Natural killer cell (primary cell): Measurements from ENCODE around the gene ATP1B1. TPM values are rescaled to one million over a fixed set of nuclear protein-coding genes. Genes with fewer than 3 reads are reported as not detected.

ENCODE experiments used
- ATAC-seq, 3 donors: fragments of 150-1000 bp in 2 of 3; fragments of 200-7000 bp in 1 of 3; cut with Tn5 transposase; 1 replicate in 1 of 3; 2 replicates in 2 of 3; pipeline ENCODE4 v1.10.0; 2021; ENCODE audit warnings: mild to moderate bottlenecking in 2 of 3, moderate library complexity in 2 of 3
- DNase-seq, 2 donors: peaks; one replicate each; pipeline versions ENCODE4 v3.0.0 to v3.0.0-alpha.2; 2013 to 2021; ENCODE audit warnings: mixed read lengths in 1 of 2
- H3K27ac ChIP-seq: one replicate; pipeline ENCODE4 v1.5.1; 2013; ENCODE audit warnings: mild to moderate bottlenecking, low read length
- H3K27me3 ChIP-seq: one replicate; pipeline ENCODE4 v1.6.1; 2013; ENCODE audit warnings: low read length; ENCODE audit not compliant: control insufficient read depth, insufficient read depth
- H3K36me3 ChIP-seq: one replicate; pipeline ENCODE4 v1.6.1; 2013; ENCODE audit warnings: low read length; ENCODE audit not compliant: control insufficient read depth, insufficient read depth
- H3K4me1 ChIP-seq: one replicate; pipeline ENCODE4 v1.6.1; 2013; ENCODE audit warnings: low read length; ENCODE audit not compliant: control insufficient read depth, insufficient read depth
- H3K4me3 ChIP-seq: one replicate; pipeline ENCODE4 v1.5.1; 2013; ENCODE audit warnings: low read length
- H3K9me3 ChIP-seq: one replicate; pipeline ENCODE4 v1.6.1; 2013; ENCODE audit warnings: low read length; ENCODE audit not compliant: control insufficient read depth, insufficient read depth
- H3K27ac Mint-ChIP-seq, 2 donors: one replicate each; pipeline ENCODE4 v1.8.0; 2022; ENCODE audit warnings: mild to moderate bottlenecking in 2 of 2, mixed read lengths in 2 of 2, moderate library complexity in 1 of 2
- H3K27me3 Mint-ChIP-seq, 2 donors: one replicate each; pipeline ENCODE4 v1.8.0; 2022; ENCODE audit warnings: low read depth in 2 of 2, mixed read lengths in 2 of 2
- H3K36me3 Mint-ChIP-seq: one replicate; pipeline ENCODE4 v1.8.0; 2022; ENCODE audit warnings: mixed read lengths
- H3K4me1 Mint-ChIP-seq, 2 donors: one replicate each; pipeline ENCODE4 v1.8.0; 2022; ENCODE audit warnings: mixed read lengths in 2 of 2
- H3K4me3 Mint-ChIP-seq: one replicate; pipeline ENCODE4 v1.8.0; 2022; ENCODE audit warnings: mild to moderate bottlenecking, moderate library complexity, mixed read lengths
- H3K9me3 Mint-ChIP-seq, 2 donors: one replicate each; pipeline ENCODE4 v1.8.0; 2022; ENCODE audit warnings: mixed read lengths in 2 of 2
- WGBS: methylation state at CpG from one replicate; pipeline ENCODE4 v1.1.7; 2013; ENCODE audit warnings: missing lambda C conversion rate; ENCODE audit not compliant: insufficient coverage; 5-methylcytosine and 5-hydroxymethylcytosine counted together
- intact Hi-C: fragments of 100-400 bp; cut with micrococcal nuclease; formaldehyde crosslinking; loops from one replicate; pipeline ENCODE4 v1.14.2; 2022
- total RNA-seq, 4 donors: library from RNA; stranded (reverse); fragments of 120-200 nt in 1 of 4; gene quantifications; one replicate each; pipeline versions ENCODE4 v1.2.3 to v1.2.4, GENCODE V29; 2013 to 2022
- TF ChIP-seq, protein P1 (sequence below): fragments of 200-600 bp; IDR thresholded peaks from one replicate; pipeline ENCODE4 v1.8.0; 2022; ENCODE audit warnings: antibody characterized with exemption

ATP1B1 gene
- total RNA-seq, 3 donors from 2014 or later (not counting 1 experiment from before 2014, with no cell fraction given), result 3.4 to 10.4 (median 4.9) TPM

DNA sequence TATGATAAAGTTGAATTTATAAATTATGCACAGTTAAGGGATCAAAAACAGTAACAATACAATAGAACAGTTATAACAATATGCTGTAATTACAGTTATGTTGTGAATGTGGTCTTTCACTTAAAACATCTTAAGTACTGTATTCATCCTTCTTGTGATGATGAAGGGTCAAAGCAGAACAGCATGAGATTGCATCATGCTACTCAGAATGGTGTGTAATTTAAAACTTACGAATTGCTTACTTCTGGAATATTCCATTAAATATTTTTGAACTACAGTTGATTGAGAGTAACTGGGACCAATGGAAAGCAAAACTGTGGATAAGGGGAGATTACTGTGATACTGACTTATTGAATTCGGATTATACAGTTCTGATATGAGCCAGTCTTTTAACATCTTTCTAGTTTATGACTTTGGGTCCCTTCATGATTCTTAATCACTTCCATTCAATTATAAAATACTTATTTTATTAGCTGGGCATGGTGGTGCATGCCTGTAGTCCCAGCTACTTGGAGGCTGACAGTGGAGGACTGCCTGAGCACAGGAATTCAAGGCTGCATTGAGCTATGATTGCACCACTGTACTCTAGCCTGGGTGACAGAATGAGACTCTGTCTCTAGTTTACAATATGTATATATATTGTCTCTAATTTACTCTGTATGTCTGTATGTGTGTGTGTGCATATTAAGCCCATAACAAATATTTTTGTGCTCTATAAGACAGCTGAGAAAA lies 43.2 kb downstream of the ATP1B1 start:
- Histone ChIP-seq H3K4me1 (no peaks in the 10 kb centered on the region), H3K27ac (no peak overlapping the region), H3K36me3 (no peaks in the 10 kb centered on the region), H3K4me3 (no peak overlapping the region), H3K9me3 (no peaks in the 10 kb centered on the region), H3K27me3 (no peaks in the 10 kb centered on the region)
- TF ChIP-seq, protein P1, sequence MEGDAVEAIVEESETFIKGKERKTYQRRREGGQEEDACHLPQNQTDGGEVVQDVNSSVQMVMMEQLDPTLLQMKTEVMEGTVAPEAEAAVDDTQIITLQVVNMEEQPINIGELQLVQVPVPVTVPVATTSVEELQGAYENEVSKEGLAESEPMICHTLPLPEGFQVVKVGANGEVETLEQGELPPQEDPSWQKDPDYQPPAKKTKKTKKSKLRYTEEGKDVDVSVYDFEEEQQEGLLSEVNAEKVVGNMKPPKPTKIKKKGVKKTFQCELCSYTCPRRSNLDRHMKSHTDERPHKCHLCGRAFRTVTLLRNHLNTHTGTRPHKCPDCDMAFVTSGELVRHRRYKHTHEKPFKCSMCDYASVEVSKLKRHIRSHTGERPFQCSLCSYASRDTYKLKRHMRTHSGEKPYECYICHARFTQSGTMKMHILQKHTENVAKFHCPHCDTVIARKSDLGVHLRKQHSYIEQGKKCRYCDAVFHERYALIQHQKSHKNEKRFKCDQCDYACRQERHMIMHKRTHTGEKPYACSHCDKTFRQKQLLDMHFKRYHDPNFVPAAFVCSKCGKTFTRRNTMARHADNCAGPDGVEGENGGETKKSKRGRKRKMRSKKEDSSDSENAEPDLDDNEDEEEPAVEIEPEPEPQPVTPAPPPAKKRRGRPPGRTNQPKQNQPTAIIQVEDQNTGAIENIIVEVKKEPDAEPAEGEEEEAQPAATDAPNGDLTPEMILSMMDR, result no peak
- intact Hi-C loops, result no loop called here
- Mint-ChIP-seq H3K27ac (no peak overlapping the region), H3K9me3 (no peaks in the 10 kb centered on the region), H3K4me1 (no peaks in the 10 kb centered on the region), H3K27me3 (no peaks in the 10 kb centered on the region), H3K4me3 (no peak overlapping the region), H3K36me3 (no peaks in the 10 kb centered on the region)
- WGBS, result 80% methylated on average over 1 of the region's 2 CpGs
- DNase-seq (no peak), ATAC-seq (no peak)

DNA sequence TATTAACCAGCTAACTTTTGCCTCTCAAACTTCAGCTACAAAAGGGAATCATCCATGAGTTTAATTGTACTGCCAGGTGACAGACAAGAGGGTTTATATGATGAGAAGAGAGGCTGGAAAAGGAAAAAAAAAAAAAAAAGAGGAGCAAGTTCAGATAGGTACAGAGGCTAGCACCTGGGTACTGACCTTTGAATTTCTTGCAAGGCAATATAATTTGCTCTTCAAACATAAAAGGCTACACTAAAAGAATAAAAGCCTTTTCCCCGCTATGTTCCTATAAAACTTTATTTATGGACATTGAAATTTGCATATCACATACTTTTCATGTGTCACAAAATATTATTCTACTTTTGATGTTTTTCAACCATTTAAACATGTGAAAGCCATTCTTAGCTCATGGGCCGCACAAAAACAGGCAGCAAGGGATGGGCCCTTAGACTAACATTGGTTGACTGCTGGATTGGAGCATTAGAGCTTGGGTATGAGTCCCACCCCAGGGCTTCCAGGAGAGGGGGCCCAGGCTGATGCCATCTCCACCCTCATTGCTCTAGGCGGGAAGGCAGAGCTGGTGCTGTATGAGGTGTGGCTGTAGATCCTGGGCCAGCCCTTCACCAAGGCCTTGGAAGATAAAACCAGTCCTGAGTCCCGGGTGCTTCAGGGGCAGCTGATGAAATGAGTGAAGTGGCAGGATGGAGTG lies 44.3 kb downstream of the ATP1B1 start:
- 74% methylated on average over 3 of the region's 4 CpGs for WGBS
- Mint-ChIP-seq H3K36me3 (no peaks in the 10 kb centered on the region), H3K27ac (no peak overlapping the region), H3K27me3 (no peaks in the 10 kb centered on the region), H3K4me1 (no peaks in the 10 kb centered on the region), H3K4me3 (no peak overlapping the region), H3K9me3 (no peaks in the 10 kb centered on the region)
- intact Hi-C loops, result no loop called here
- Histone ChIP-seq H3K4me3 (no peak overlapping the region), H3K4me1 (no peaks in the 10 kb centered on the region), H3K27me3 (no peaks in the 10 kb centered on the region), H3K9me3 (no peaks in the 10 kb centered on the region), H3K36me3 (no peaks in the 10 kb centered on the region), H3K27ac (no peak overlapping the region)
- TF ChIP-seq, protein P1, result no peak
- DNase-seq (no peak), ATAC-seq (no peak)

DNA sequence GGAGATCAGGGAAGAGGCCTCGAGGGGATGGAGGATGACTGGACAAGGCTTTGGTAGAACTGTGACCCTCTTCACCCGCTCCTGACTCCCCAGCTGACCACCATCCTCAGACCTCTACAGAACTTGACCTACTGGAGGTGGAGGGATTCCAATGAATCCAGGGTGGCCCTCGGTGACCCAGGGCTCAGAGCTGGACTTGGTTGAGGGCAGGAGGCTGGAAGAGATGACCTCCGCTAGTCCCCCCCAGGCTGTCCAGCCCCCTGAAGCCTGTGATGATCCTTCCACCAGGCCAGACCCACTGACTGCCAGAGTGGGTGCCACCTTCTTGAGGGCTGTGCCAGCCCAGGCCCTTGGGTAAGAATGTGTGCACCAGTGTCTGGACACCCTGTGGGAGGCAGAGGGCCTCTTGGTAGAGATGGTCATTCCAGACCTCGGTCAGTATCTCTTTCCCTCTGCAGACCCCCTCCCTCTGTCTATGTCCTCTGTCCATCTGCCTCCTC lies 44.9 kb downstream of the ATP1B1 start:
- no peaks in the 10 kb centered on the region for H3K27me3 ChIP-seq
- 86% methylated on average over 3 of the region's 5 CpGs for WGBS
- Mint-ChIP-seq H3K27me3 (no peaks in the 10 kb centered on the region), H3K4me3 (no peak overlapping the region), H3K27ac (no peak overlapping the region), H3K9me3 (no peaks in the 10 kb centered on the region), H3K36me3 (no peaks in the 10 kb centered on the region), H3K4me1 (no peaks in the 10 kb centered on the region)
- H3K9me3 ChIP-seq, result no peaks in the 10 kb centered on the region
- H3K36me3 ChIP-seq, result no peaks in the 10 kb centered on the region
- TF ChIP-seq, protein P1, result no peak
- ATAC-seq (peak in 1 of 3 donors; percentile 39), DNase-seq (no peak)
- H3K4me3 ChIP-seq, result no peak overlapping the region
- intact Hi-C loops, result no loop called here
- no peak overlapping the region for H3K27ac ChIP-seq
- no peaks in the 10 kb centered on the region for H3K4me1 ChIP-seq
